CD4-positive, alpha-beta T cell (primary cell): ENCODE results near the gene SAMD8. TPM values are rescaled to one million over a fixed set of nuclear protein-coding genes. Genes with fewer than 3 reads are reported as not detected.

ENCODE experiments used
- ATAC-seq: fragments of 200-7000 bp; cut with Tn5 transposase; one replicate; pipeline ENCODE4 v1.10.0; 2022; ENCODE audit warnings: mild to moderate bottlenecking; ENCODE audit not compliant: poor library complexity
- CTCF ChIA-PET: fragments of 350-600 bp; sonication (Branson Sonifier 250); formaldehyde crosslinking; loops from one replicate; lab custom pipeline; 2021; ENCODE audit warnings: antibody characterized with exemption, inconsistent platforms; lab: Charles Lee
- POLR2A ChIA-PET: fragments of 350-600 bp; sonication (Branson Sonifier 250); formaldehyde crosslinking; loops from one replicate; lab custom pipeline; 2021; ENCODE audit warnings: antibody characterized with exemption, inconsistent platforms; lab: Charles Lee
- DNase-seq, 14 experiments: peaks; one replicate each; pipeline ENCODE4 v3.0.0-alpha.2; 2013 to 2020; ENCODE audit warnings: mixed read lengths in 2 of 14
- H3K27ac ChIP-seq, 2 donors: one replicate each; pipeline versions ENCODE4 v1.5.1 to v1.7.0; 2013; ENCODE audit warnings: low read length in 2 of 2, low read depth in 1 of 2, mild to moderate bottlenecking in 1 of 2
- H3K27me3 ChIP-seq, 2 experiments: 1 replicate in 1 of 2; 2 replicates in 1 of 2; pipeline versions ENCODE4 v1.6.1 to v1.7.0; 2013; ENCODE audit warnings: low read length in 2 of 2, control low read depth in 1 of 2, mild to moderate bottlenecking in 1 of 2, moderate library complexity in 1 of 2; ENCODE audit not compliant: insufficient read depth in 2 of 2, control insufficient read depth in 1 of 2
- H3K36me3 ChIP-seq: one replicate; pipeline ENCODE4 v1.6.1; 2013; ENCODE audit warnings: low read length, control low read depth; ENCODE audit not compliant: insufficient read depth
- H3K4me1 ChIP-seq: one replicate; pipeline ENCODE4 v1.6.1; 2013; ENCODE audit warnings: low read length, control low read depth; ENCODE audit not compliant: insufficient read depth
- H3K4me3 ChIP-seq: one replicate; pipeline ENCODE4 v1.5.1; 2013; ENCODE audit warnings: mild to moderate bottlenecking, low read length, moderate library complexity
- H3K9me3 ChIP-seq, 2 experiments: 1 replicate in 1 of 2; 2 replicates in 1 of 2; pipeline versions ENCODE4 v1.6.1 to v1.7.0; 2013; ENCODE audit warnings: low read length in 2 of 2, mild to moderate bottlenecking in 2 of 2, control low read depth in 1 of 2, moderate library complexity in 1 of 2; ENCODE audit not compliant: control insufficient read depth in 1 of 2, insufficient read depth in 1 of 2
- H3K27ac Mint-ChIP-seq: one replicate; pipeline ENCODE4 v1.8.0; 2020; ENCODE audit warnings: mixed read lengths
- H3K27me3 Mint-ChIP-seq: one replicate; pipeline ENCODE4 v1.8.0; 2021; ENCODE audit warnings: mixed read lengths
- H3K36me3 Mint-ChIP-seq: one replicate; pipeline ENCODE4 v1.8.0; 2021; ENCODE audit warnings: low read depth, mixed read lengths
- H3K4me1 Mint-ChIP-seq: one replicate; pipeline ENCODE4 v1.8.0; 2021; ENCODE audit warnings: low read depth, mixed read lengths
- H3K4me3 Mint-ChIP-seq: one replicate; pipeline ENCODE4 v1.8.0; 2020; ENCODE audit warnings: mild to moderate bottlenecking, mixed read lengths
- H3K9me3 Mint-ChIP-seq: one replicate; pipeline ENCODE4 v1.8.0; 2020; ENCODE audit warnings: mixed read lengths
- CTCF ChIP-seq: fragments of 200-600 bp; IDR thresholded peaks from one replicate; pipeline ENCODE4 v1.8.0; 2022; ENCODE audit warnings: antibody characterized with exemption, mild to moderate bottlenecking
- intact Hi-C, 2 experiments: fragments of 100-400 bp; cut with DNase I in 1 of 2; cut with micrococcal nuclease in 1 of 2; formaldehyde crosslinking; loops; one replicate each; pipeline versions ENCODE4 v1.15.1 to v1.9.0; 2023 to 2025; cut with DNase I, micrococcal nuclease
- total RNA-seq, 174 experiments: library from RNA in 2 of 174; stranded (reverse) in 2 of 174; gene quantifications; one replicate each; pipeline ENCODE4 v1.2.3 and lab custom pipeline; 2021 to 2026

Gene SAMD8
- total RNA-seq, 2 experiments from 2014 or later, result 34.1 to 37.4 TPM

GRCh38 chr10:75230600-75231038 is 119.2 kb downstream of the SAMD8 start:
- H3K36me3 ChIP-seq, result peaks cover 55% of the 10 kb centered on the region
- peaks cover 29% of the 10 kb centered on the region for H3K4me1 ChIP-seq
- Mint-ChIP-seq H3K36me3 (peaks cover 70% of the 10 kb centered on the region), H3K27ac (peak overlapping the region; percentile 90), H3K4me1 (peaks cover 43% of the 10 kb centered on the region), H3K27me3 (no peaks in the 10 kb centered on the region), H3K9me3 (no peaks in the 10 kb centered on the region), H3K4me3 (peak overlapping the region; percentile 58)
- no peaks in the 10 kb centered on the region for H3K9me3 ChIP-seq
- POLR2A ChIA-PET, result interaction anchor here (0.6 to 9.2 kb wide), 5 partner anchors 10 to 119 kb away, joined by 3 to 208 read pairs (median 4); partner anchors contain the start of genes SAMD8 and VDAC2
- peak; percentile 91 for TF ChIP-seq CTCF
- intact Hi-C loops, result loop anchor here (1.0 to 10.0 kb wide), 9 partner anchors 20 to 1356 kb away; partner anchors contain the start of genes ADK (in 1 of the 2), AP3M1 (in 1 of the 2), CAMK2G (in 1 of the 2) and KAT6B (in 1 of the 2)
- H3K4me3 ChIP-seq, result no peak overlapping the region
- H3K27ac ChIP-seq, result peak overlapping the region; percentile 18 to 43
- CTCF ChIA-PET, result interaction anchor here (0.6 to 3.8 kb wide), 11 partner anchors 10 to 117 kb away, joined by 3 to 53 read pairs (median 5); partner anchors contain the start of gene VDAC2
- ATAC-seq (peak; percentile 61), DNase-seq (peak; percentile 90 to 97 (median 94))
- H3K27me3 ChIP-seq, result no peaks in the 10 kb centered on the region

Other genes with a start within 250 kb of the SAMD8 start
- gene VDAC2, start 99.1 kb downstream of the SAMD8 start, total RNA-seq, result 100 to 1,000 TPM; 141 to 147 TPM
- 10 to 100 TPM in 1 of 2 experiments, 1 to 10 TPM in 1; 9.5 to 10.5 TPM for gene COMTD1, start 124.3 kb downstream of the SAMD8 start, total RNA-seq